ENCODE data around the gene WDR46.
"Not testable (repeated sequence)": the region's sequence is repeated elsewhere in the genome, so short reads cannot be mapped to it uniquely, and the experiment has no call there.

Gene WDR46

DNA sequence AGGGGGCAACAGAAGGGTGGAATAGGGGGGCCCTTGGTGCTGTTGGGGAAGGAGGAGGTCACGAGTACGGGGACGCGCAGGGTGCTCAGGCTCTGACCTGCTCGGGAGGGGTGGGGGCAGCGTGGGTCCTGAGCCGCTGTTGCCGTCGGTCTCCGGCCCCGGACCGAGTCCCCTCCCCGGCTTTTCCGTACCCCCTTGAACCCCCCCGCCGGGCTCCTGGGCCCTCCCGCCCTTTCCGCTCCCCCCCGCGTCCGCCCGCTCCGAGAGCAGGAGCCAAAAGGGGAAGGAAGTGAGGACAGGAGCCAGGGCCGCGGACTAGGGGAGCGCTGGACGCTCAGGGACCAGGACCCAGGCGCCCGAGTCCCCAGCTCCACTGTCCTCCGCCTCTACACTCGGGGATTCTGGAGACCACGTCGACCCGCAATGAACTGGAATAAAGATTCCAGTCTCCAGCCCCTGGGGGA, 9.8 kb upstream of the WDR46 start, which contains the start of gene RGL2:
RGL2 (minus strand) TSS at position 170 of the 464 bp plus-strand sequence. CDS start 332 bp downstream, outside the sequence.
- Mint-ChIP-seq H3K4me1 (ENCODE audit: low read depth) (peaks cover 41% of the 10 kb centered on the region), H3K4me3 (peak within 1 kb of the TSS; percentile 98), H3K27me3 (no peaks in the 10 kb centered on the region), H3K9me3 (no peaks in the 10 kb centered on the region), H3K27ac (peak within 1 kb of the TSS; percentile 98), H3K36me3 (ENCODE audit: low read depth) (peaks cover 40% of the 10 kb centered on the region)

DNA sequence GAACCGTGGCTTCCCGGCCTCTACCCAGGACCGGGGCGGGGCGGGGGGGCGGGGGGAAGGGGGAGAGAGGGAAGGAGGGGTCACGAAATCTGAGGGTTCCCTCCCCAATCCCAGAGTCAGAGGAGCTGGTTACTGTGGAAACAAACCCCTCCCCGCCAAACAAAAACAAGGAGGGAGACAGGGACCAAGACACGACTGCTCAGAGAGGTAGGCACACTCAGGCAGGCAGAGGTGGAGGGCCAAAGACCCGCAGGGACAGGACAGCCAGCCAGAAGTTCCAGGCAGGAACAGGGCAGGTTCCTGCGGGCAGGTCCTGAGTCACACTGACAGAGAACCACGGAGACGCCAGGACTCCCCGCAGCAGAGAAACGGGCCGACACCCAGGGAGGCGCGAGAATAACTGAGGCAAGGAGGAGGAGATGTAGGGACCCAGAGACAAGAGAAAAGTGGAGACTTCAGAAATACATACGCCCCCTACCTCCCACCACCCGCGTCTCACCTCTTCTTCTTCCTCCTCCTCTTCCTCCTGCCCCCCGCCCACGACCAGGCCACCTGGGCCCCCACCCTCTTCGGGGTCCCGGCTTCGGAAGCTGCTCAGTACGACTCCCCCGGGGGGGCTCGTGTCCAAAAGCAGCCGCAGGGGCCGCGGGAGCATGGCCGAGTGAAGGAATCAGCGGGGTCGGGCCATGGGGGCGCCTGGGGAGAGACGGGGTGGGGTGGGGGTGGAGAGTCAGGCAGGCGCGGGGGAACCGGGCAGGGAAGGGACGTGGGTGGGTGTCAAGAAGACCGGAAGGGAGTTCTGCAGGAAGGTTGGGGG, 9.1 kb upstream of the WDR46 start:
- Mint-ChIP-seq H3K36me3 (ENCODE audit: low read depth) (peaks cover 35% of the 10 kb centered on the region), H3K9me3 (no peaks in the 10 kb centered on the region), H3K4me3 (peak overlapping the region; percentile 98), H3K27me3 (no peaks in the 10 kb centered on the region), H3K27ac (peak overlapping the region; percentile 98), H3K4me1 (ENCODE audit: low read depth) (peaks cover 38% of the 10 kb centered on the region)

DNA sequence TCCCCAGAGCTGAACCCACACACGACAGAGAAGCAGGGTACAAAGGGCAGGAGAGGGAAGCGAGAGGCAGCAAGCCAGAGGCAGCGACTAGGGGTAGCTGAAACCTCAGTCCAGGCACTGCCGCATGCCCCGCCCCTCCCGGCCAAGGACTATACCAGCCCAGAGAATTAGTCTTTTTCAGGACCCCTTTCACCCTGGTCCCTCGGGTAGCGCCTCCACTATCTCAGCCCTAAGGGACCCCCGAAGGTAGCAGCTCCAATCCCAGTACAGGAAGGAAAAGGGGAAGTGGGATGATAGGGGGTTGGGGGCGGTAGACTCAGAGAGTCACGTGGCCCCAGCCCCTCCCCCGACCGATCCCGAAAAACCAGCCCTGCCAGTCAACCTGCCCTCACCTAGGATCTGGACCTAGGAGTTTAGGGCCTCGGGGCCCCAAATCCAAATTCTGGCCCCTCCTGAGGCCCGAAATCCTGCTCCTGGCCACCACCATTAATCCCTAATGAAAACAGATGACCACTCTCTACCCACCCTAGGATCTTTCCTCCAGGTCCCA, 8.4 kb upstream of the WDR46 start:
- Mint-ChIP-seq H3K4me1 (ENCODE audit: low read depth) (peaks cover 38% of the 10 kb centered on the region), H3K9me3 (no peaks in the 10 kb centered on the region), H3K36me3 (ENCODE audit: low read depth) (peaks cover 39% of the 10 kb centered on the region), H3K4me3 (peak overlapping the region; percentile 98), H3K27me3 (no peaks in the 10 kb centered on the region), H3K27ac (no peak overlapping the region)

DNA sequence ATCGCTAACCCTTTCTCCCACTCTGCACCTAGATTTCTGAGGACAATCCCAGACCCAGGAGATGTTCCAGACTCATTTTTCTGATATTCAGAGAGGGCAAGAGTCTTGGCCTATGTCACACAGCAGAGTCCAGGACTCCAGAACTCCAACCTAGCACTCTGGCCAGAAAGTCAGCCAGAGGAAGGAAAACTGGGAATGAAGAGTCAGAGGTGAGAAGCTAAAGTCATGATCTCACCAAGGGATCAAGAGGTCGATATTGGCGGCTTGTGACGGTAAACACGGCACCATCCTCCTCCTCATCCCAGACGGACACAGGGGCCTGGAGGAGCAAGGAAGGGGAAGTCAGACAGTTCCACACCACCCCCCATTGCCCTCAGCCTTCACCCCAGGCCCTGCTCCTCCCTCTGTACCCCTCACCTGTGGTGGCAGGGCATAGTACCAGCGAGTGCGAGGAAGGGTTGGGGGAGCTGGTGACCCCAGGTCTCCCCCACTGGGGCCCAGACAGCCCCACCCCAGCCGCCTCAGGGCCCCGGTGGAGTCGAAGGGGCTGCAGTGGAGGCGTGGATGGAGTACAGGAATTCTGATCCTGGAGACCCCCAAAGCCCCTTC, 7.9 kb upstream of the WDR46 start:
- peak overlapping the region; percentile 98 for H3K4me3 Mint-ChIP-seq
- H3K9me3 Mint-ChIP-seq = no peaks in the 10 kb centered on the region
- H3K4me1 Mint-ChIP-seq (ENCODE audit: low read depth) = peaks cover 38% of the 10 kb centered on the region
- H3K36me3 Mint-ChIP-seq (ENCODE audit: low read depth) = peaks cover 40% of the 10 kb centered on the region
- H3K27me3 Mint-ChIP-seq = no peaks in the 10 kb centered on the region
- peak overlapping the region; percentile 63 for H3K27ac Mint-ChIP-seq

DNA sequence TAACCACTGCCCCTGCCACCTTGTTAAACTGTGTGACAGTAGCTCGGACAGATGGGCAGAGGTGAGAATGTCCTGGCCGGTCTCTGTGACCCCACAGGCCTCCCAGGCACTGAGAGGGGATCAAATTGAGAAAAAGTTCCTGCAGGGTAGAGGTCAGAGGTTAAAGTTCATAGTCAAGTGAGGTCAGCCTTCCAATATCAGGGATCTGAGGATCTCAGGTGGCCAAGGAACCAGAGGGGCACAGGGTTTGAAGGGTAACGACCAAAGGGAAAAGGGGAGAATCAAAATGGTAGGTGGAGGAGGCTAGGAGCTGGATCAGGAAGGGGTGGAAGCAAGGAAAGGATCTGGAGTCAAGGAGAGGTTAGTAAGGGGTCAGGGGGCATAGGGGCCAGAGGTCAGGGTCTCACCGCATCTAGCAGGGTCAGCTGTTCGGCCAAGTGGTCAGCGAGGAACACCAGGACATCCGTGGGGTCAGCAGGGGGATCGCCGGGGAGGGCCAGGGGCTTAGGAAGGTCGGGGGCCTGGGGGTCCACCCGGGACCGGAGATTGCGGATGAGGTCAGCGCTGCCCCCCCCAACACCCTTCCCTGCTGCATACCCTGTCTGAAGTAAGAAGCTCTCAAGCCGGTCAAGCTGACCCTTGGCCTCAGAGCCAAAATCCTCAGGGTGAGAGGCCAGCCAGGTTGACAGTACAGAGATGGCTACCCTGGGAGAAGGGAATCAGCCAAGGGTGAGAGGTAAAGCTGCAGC, 6.8 kb upstream of the WDR46 start:
- Mint-ChIP-seq H3K9me3 (no peaks in the 10 kb centered on the region), H3K4me3 (no peak overlapping the region), H3K36me3 (ENCODE audit: low read depth) (peaks cover 39% of the 10 kb centered on the region), H3K27me3 (no peaks in the 10 kb centered on the region), H3K4me1 (ENCODE audit: low read depth) (peaks cover 40% of the 10 kb centered on the region), H3K27ac (no peak overlapping the region)

DNA sequence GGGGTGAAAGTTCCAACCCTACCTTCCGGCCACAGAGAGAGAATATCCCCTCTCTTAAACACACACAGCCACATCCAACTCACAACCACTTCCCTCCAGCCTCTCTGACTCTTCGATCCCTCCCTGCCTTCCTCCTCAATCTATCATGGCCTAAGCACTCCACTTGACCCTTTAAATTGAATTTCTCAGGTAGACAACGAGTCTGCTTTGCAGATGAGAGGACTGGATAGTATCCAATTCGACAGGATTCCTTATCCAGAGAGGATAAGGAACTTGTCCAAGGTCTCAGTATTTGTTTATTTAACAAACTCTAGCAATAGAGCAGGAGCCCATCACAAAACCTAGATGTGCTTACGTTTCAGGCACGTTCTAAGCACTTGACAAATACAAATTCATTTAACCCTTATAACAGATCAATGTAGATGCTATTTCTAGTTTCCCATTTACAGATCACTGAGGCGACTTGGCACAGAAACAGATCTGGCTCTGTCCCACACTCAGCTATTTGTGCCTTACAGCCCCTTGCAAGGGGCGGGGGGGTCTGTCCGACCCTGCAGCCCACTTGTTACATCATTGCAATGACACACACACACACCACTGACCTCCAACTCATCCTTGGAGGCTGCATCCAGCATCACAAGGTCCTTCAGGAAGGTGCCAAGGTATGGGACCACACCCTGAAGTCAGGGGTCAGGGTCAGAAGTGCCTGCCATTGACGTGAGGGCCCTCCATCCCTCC, 5.2 kb upstream of the WDR46 start:
- Mint-ChIP-seq H3K4me3 (no peak overlapping the region), H3K27me3 (no peaks in the 10 kb centered on the region), H3K36me3 (ENCODE audit: low read depth) (peaks cover 37% of the 10 kb centered on the region)

DNA sequence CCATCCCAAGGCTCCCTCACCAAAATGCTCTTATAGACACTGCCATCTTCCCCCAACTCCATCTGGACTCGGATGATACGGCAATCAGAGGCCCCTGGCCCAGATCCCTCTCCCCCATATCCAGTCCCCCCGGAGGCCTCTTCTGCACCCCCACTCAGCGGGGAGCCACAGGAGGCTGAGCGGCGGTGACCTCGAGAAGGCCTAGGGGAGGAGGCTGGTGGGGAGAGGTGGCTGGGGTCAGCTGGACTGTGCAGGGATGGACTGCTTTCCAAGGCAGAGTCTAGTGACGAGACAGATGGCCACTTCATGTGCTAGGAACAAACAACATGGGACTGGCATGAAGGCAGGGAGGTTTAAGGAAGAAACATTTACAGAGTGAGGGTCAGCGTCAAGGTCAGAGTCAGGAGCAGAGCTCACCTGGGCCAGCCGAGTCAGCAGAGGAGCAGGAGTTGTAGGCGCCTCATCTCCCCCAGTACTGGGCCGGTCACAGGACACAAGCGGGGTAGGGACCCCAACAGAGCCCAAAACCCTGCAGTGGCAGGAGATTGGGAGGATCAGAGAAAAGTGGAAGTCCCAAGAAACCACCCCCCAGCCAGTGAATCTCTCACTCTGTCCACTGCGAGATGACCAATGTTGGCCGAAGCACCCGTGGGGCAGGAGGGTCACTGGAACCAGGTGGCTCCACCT, 4.1 kb upstream of the WDR46 start:
- Mint-ChIP-seq H3K4me1 (ENCODE audit: low read depth) (peaks cover 46% of the 10 kb centered on the region), H3K4me3 (no peak overlapping the region), H3K27me3 (no peaks in the 10 kb centered on the region), H3K27ac (no peak overlapping the region), H3K36me3 (ENCODE audit: low read depth) (peaks cover 43% of the 10 kb centered on the region), H3K9me3 (no peaks in the 10 kb centered on the region)

More for the DNA sequence above, 5.2 kb upstream of the WDR46 start:
- Mint-ChIP-seq H3K27ac (peak overlapping the region; percentile 21), H3K4me1 (ENCODE audit: low read depth) (peaks cover 38% of the 10 kb centered on the region), H3K9me3 (no peaks in the 10 kb centered on the region)

DNA sequence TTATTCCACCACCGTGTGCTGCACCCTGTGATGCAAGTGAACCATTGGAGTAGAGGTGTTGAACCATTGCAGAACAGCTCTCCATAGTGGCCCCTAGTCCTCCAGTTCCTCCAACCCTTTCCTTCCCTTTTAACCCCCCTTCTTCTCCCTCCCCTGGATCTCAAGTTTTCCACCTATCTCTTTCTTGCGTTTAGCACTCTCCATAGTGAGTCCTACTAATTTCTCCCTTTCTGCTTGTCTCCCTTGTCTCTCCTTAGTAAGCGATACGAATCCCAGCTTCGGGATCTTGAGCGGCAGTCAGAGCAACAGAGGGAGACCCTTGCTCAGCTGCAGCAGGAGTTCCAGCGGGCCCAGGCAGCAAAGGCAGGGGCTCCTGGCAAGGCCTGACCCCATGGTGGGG, 1.4 kb upstream of the WDR46 start:
- peaks cover 50% of the 10 kb centered on the region for H3K4me1 Mint-ChIP-seq (ENCODE audit: low read depth)
- peak overlapping the region; percentile 99 for H3K4me3 Mint-ChIP-seq
- peaks cover 59% of the 10 kb centered on the region for H3K36me3 Mint-ChIP-seq (ENCODE audit: low read depth)

DNA sequence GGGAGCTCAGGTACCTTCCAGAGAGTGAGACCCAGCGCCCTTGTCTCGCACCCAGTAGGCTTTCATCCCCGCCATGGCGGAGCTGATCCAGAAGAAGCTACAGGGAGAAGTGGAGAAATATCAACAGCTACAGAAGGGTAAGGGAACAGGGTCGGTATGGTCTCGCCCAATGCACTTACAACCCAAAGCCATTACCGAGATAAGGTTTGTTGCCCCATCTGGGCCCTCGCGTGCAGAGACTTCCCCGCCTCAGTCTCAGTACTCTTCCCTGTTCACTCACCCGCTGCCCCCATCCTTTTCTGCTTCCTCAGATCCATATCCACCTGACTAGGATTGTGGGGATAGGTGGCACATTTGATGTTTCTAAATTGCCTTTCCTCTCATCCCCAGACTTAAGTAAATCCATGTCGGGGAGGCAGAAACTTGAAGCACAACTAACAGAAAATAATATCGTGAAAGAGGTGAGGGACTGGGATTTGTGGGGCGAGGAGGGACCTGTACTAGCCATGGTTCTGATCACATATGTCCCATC, 811 bp upstream of the WDR46 start:
- no peaks in the 10 kb centered on the region for H3K27me3 Mint-ChIP-seq
- peaks cover 50% of the 10 kb centered on the region for H3K4me1 Mint-ChIP-seq (ENCODE audit: low read depth)
- H3K4me3 Mint-ChIP-seq = peak overlapping the region; percentile 99
- H3K9me3 Mint-ChIP-seq = no peaks in the 10 kb centered on the region
- H3K36me3 Mint-ChIP-seq (ENCODE audit: low read depth) = peaks cover 58% of the 10 kb centered on the region
- peak overlapping the region; percentile 98 for H3K27ac Mint-ChIP-seq

More for the DNA sequence above, 1.4 kb upstream of the WDR46 start:
- Mint-ChIP-seq H3K27me3 (no peaks in the 10 kb centered on the region), H3K27ac (peak overlapping the region; percentile 98), H3K9me3 (no peaks in the 10 kb centered on the region)

DNA sequence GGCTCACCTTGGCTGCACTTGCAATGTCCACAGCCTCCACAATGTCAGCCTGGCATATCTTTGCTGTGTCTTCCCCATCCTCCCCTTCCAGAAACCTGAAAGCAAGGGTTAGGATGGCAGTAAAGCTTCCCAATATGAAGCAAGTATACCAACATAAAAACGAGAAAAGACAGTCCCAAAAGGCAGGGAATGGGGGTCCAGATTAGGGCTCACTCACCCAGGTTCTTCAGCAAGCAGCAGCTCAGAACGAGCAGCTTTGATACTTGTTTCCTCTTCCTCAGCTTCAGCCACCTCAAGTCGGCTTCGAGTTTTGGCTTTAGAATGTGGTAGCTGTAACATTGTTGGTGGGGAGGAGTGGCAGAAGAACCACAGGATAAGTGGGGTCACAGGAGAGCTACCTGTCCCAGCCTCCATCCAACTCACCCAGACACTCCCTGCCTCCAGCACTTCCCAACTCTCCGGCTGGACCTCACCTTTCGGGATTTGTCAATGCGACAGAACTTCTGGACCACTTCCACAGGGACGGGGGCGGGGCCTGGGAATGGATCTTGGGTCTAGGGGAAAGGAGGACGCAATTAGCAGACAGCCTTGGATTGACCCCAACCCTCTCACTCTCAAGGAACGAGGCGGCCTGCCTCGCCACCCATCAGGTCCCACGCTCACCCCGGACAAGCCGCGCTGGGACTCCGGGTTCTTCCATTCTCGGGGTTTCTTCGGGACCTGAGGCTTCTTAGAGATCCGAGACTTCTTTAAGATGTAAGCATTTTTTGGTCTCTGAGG, 708 bp downstream of the WDR46 start:
- Mint-ChIP-seq H3K36me3 (ENCODE audit: low read depth) (peaks cover 60% of the 10 kb centered on the region), H3K4me3 (peak overlapping the region; percentile 99), H3K9me3 (no peaks in the 10 kb centered on the region), H3K4me1 (ENCODE audit: low read depth) (peaks cover 50% of the 10 kb centered on the region), H3K27me3 (no peaks in the 10 kb centered on the region), H3K27ac (peak overlapping the region; percentile 98)

DNA sequence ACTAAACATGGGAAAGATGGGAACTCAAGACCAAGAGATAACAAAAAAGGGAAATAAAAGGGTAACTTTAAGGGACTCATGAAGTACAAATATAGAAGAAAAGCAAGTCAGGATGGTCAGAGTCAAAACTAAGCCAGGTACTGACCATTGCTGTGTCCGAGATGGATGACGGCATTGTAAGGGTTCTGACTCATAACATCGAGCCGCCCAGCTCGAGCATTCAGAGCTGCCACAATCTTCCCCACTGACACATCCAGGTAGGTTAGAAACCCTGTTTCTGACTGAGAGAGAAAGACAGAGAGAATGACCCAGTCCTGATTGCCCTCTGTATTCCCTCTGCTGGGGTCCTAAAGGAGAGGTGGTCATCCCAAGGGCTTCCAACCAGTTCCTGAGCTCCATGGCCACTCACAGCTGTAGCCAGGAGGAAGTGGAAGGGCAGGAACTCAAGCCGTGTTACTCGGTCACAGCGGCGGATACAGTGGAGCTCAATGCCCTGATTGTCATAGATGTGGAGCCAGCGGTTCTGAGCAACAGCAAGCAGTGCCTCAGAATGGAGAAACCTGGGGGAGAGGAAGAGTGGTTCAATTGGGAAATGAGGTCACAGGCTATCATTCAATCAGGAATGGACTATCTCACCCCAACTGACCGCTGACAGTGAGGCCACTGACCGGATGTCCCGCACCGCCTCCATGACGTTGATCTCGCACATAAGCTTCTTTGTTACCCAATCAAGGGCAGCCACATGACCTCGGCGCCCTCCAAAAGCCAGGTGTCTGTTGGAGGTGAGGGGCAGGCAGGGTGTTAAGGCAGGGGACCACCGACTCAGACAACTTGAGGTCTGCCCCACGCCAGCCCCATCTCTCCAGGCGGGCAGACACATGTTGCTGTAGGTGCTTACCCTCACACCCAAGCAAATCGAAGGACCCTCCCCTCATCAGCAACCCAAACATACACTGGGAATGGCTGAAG, 1.8 kb downstream of the WDR46 start:
- peak overlapping the region; percentile 99 for H3K4me3 Mint-ChIP-seq
- peaks cover 50% of the 10 kb centered on the region for H3K4me1 Mint-ChIP-seq (ENCODE audit: low read depth)
- H3K9me3 Mint-ChIP-seq = no peaks in the 10 kb centered on the region
- H3K36me3 Mint-ChIP-seq (ENCODE audit: low read depth) = peaks cover 59% of the 10 kb centered on the region
- peak overlapping the region; percentile 98 for H3K27ac Mint-ChIP-seq
- H3K27me3 Mint-ChIP-seq = no peaks in the 10 kb centered on the region

DNA sequence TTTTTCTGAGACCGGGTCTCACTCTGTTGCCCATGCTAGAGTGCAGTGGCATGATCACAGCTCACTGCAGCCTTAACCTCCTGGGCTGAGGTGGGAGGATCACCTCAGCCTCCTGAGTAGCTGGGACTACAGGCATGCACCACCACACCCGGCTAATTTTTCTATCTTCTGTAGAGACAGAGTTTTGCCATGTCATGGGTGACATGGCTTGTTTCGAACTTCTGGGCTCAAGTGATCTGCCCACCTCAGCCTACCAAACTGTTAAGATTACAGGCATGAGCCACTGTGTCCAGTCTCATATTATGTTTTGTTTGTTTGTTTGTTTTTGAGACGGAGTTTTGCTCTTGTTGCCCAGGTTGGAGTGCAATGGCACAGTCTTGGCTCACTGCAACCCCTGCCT, 3.8 kb downstream of the WDR46 start:
- not testable (repeated sequence) for H3K27me3 Mint-ChIP-seq, H3K27ac Mint-ChIP-seq, H3K9me3 Mint-ChIP-seq, H3K4me3 Mint-ChIP-seq
- Mint-ChIP-seq H3K36me3 (ENCODE audit: low read depth) (peaks cover 57% of the 10 kb centered on the region), H3K4me1 (ENCODE audit: low read depth) (peaks cover 37% of the 10 kb centered on the region)

Measured in stimulated activated naive CD8-positive, alpha-beta T cell treated with anti-CD3 and anti-CD28 coated beads, Interleukin-15, Interleukin-2, amounts not matched to agents 100 ng/mL and 50 ng/mL, for 24 hours (primary cell).